Measurements from ENCODE around the gene EP300.

DNA sequence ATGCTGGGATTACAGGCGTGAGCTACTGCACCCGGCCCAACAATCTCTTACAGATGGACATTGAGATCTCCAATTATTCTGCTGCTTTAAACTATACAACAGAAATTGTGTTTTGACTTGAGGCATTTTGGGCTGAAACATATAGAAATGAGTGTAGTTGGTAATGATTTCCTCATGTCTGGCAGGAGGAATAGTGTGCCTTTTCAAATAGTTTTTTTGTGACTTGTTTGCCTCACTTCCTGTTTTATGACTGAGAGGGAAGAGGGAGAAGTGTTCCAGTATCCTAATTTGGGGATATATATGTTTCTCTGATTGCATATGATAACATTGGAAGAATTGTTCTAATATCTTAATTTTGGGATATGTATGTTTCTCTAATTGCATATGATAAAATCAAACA lies 40.2 kb downstream of the EP300 start:
- no peak for TF ChIP-seq EZH2 (IDR thresholded peaks at IDR 0.05; ENCODE audit: low read length, unreplicated experiment)
- TF ChIP-seq, protein P1, sequence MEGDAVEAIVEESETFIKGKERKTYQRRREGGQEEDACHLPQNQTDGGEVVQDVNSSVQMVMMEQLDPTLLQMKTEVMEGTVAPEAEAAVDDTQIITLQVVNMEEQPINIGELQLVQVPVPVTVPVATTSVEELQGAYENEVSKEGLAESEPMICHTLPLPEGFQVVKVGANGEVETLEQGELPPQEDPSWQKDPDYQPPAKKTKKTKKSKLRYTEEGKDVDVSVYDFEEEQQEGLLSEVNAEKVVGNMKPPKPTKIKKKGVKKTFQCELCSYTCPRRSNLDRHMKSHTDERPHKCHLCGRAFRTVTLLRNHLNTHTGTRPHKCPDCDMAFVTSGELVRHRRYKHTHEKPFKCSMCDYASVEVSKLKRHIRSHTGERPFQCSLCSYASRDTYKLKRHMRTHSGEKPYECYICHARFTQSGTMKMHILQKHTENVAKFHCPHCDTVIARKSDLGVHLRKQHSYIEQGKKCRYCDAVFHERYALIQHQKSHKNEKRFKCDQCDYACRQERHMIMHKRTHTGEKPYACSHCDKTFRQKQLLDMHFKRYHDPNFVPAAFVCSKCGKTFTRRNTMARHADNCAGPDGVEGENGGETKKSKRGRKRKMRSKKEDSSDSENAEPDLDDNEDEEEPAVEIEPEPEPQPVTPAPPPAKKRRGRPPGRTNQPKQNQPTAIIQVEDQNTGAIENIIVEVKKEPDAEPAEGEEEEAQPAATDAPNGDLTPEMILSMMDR (conservative IDR thresholded peaks at IDR 0.05; ENCODE audit: low read depth, low read length) = no peak
